K562 (cell line): ENCODE data around the gene SLC40A1. TPM values are rescaled to one million over a fixed set of nuclear protein-coding genes. Genes with fewer than 3 reads are reported as not detected.

Source experiments
- ATAC-seq: fragments of 200-7000 bp; cut with Tn5 transposase; 3 replicates; pipeline ENCODE4 v1.9.1; 2020; ENCODE audit warnings: moderate library complexity
- BruUV-seq: library from RNA; stranded (reverse); fragments of 400-500 nt; replicated peaks from 2 replicates; lab custom pipeline; 2021; lab: Mats Ljungman, UMichigan
- CTCF ChIA-PET: fragments of 300-600 bp; formaldehyde crosslinking; extraction: SDS; loops from one replicate; lab custom pipeline; 2021; ENCODE audit warnings: low intra/inter-chr PET ratio; lab: Yijun Ruan, JAX
- POLR2A ChIA-PET: fragments of 300-600, 350-650 bp; sonication (Branson Sonifier 250); formaldehyde crosslinking; extraction: SDS; loops from one replicate; lab custom pipeline; 2021; ENCODE audit warnings: antibody characterized with exemption, inconsistent platforms; lab: Yijun Ruan, JAX
- DNase-seq, 4 experiments: peaks; one replicate each; pipeline versions ENCODE4 v3.0.0 to v3.0.0-alpha.2; 2011 to 2018; ENCODE audit warnings: low spot score in 3 of 4, mixed read lengths in 3 of 4; ENCODE audit errors: extremely low read depth in 1 of 4
- FAIRE-seq: peaks from 2 replicates; lab custom pipeline; 2011; peaks lifted over from hg19 to GRCh38; lab: Jason Lieb, UNC
- H2AFZ ChIP-seq: 2 replicates; pipeline ENCODE4 v1.6.0; 2011; ENCODE audit warnings: low read depth, low read length, control low read depth, inconsistent platforms
- H3K27ac ChIP-seq: fragments of 200-600 bp; 3 replicates; pipeline ENCODE4 v1.8.0; 2011; ENCODE audit warnings: low read depth, mild to moderate bottlenecking, control low read depth, inconsistent platforms, low read length, moderate library complexity, mixed read lengths; ENCODE audit errors: extremely low read depth
- H3K27me3 ChIP-seq, 2 experiments: fragments of 300-600 bp in 1 of 2; 2 replicates in 1 of 2; 3 replicates in 1 of 2; pipeline versions ENCODE4 v1.6.0 to v1.8.0; 2011; ENCODE audit warnings: inconsistent platforms in 2 of 2, low read length in 2 of 2, mild to moderate bottlenecking in 1 of 2, mixed read lengths in 1 of 2, moderate library complexity in 1 of 2; ENCODE audit not compliant: control insufficient read depth in 2 of 2, insufficient read depth in 2 of 2
- H3K36me3 ChIP-seq: fragments of 300-600 bp; 3 replicates; pipeline ENCODE4 v1.8.0; 2011; ENCODE audit warnings: mild to moderate bottlenecking, low read length, inconsistent platforms; ENCODE audit not compliant: control insufficient read depth, insufficient read depth
- H3K4me1 ChIP-seq, 2 experiments: fragments of 200-600 bp in 1 of 2; replicated peaks in 1 of 2; 2 replicates in 1 of 2; 3 replicates in 1 of 2; pipeline versions ENCODE4 v1.5.1 to v1.8.0; 2011; ENCODE audit warnings: inconsistent platforms in 2 of 2, low read length in 2 of 2, mild to moderate bottlenecking in 1 of 2, mixed read lengths in 1 of 2, moderate library complexity in 1 of 2; ENCODE audit not compliant: control insufficient read depth in 2 of 2, insufficient read depth in 2 of 2
- H3K4me2 ChIP-seq: 2 replicates; pipeline ENCODE4 v1.6.1; 2011; ENCODE audit warnings: low read length, control low read depth, inconsistent platforms, mixed read lengths; ENCODE audit not compliant: insufficient read depth
- H3K4me3 ChIP-seq: fragments of 200-600 bp; sonication (generic), shearing (Covaris generic); 2 replicates; pipeline ENCODE4 v1.5.1; 2016; ENCODE audit warnings: control low read depth, inconsistent platforms
- H3K79me2 ChIP-seq: fragments of 200-600 bp; 3 replicates; pipeline ENCODE4 v1.8.0; 2011; ENCODE audit warnings: low read length, inconsistent platforms; ENCODE audit not compliant: control insufficient read depth, insufficient read depth
- H3K9ac ChIP-seq, 2 experiments: 2 replicates each; pipeline versions ENCODE4 v1.6.0 to v1.6.1; 2011; ENCODE audit warnings: low read depth in 2 of 2, low read length in 2 of 2, control low read depth in 1 of 2, inconsistent platforms in 1 of 2, mild to moderate bottlenecking in 1 of 2, mixed read lengths in 1 of 2; ENCODE audit not compliant: insufficient read depth in 1 of 2
- H3K9me1 ChIP-seq: one replicate; pipeline ENCODE4 v1.6.0; 2011; ENCODE audit warnings: inconsistent platforms, mild to moderate bottlenecking, low read length, moderate library complexity; ENCODE audit not compliant: control insufficient read depth, insufficient read depth
- H3K9me3 ChIP-seq: replicated peaks from 2 replicates; pipeline ENCODE4 v1.5.1; 2011; ENCODE audit warnings: low read depth, low read length, inconsistent platforms; ENCODE audit not compliant: control insufficient read depth, insufficient read depth
- H4K20me1 ChIP-seq: replicated peaks from 2 replicates; pipeline ENCODE4 v1.6.1; 2011; ENCODE audit warnings: low read length, inconsistent platforms, mixed read lengths; ENCODE audit not compliant: control insufficient read depth, insufficient read depth
- BCL6 ChIP-seq: fragments of 250-450 bp; sonication (Bioruptor Pico); IDR thresholded peaks from 2 replicates; pipeline ENCODE4 v1.4.0; 2020
- HDGF ChIP-seq: fragments of 450-650 bp; IDR thresholded peaks from 2 replicates; pipeline ENCODE4 v1.6.1; 2016
- HNRNPUL1 ChIP-seq: fragments of 200-400 bp; formaldehyde crosslinking; IDR thresholded peaks from 2 replicates; pipeline ENCODE4 v1.6.1; 2017; ENCODE audit warnings: low read length
- ILF3 ChIP-seq: fragments of 450-650 bp; IDR thresholded peaks from 2 replicates; pipeline ENCODE4 v1.6.1; 2018; ENCODE audit warnings: antibody characterized with exemption, mild to moderate bottlenecking, moderate library complexity, borderline replicate concordance
- RBBP5 ChIP-seq: fragments of 200-600 bp; sonication (generic); IDR thresholded peaks from 2 replicates; pipeline ENCODE4 v1.6.1; 2012; ENCODE audit warnings: borderline replicate concordance, mild to moderate bottlenecking, low read length, control low read depth, inconsistent platforms; ENCODE audit not compliant: insufficient read depth, poor library complexity, severe bottlenecking
- RCOR1 ChIP-seq, 2 experiments: IDR thresholded peaks; 2 replicates each; pipeline ENCODE4 v1.6.1; 2012; ENCODE audit warnings: low read depth in 2 of 2, low read length in 2 of 2, borderline replicate concordance in 1 of 2, improper control_type of control experiment in 1 of 2
- TAL1 ChIP-seq: fragments of 450-650 bp; IDR thresholded peaks from 2 replicates; pipeline ENCODE4 v1.6.1; 2016; ENCODE audit warnings: mild to moderate bottlenecking
- TEAD4 ChIP-seq, 2 experiments: sonication (generic) in 1 of 2; formaldehyde crosslinking in 1 of 2; IDR thresholded peaks; 2 replicates each; pipeline versions ENCODE4 v1.6.1 to v1.8.0; 2012 to 2022; ENCODE audit warnings: borderline replicate concordance in 1 of 2, inconsistent platforms in 1 of 2, low read length in 1 of 2, mild to moderate bottlenecking in 1 of 2, missing genetic modification reagents in 1 of 2
- ZNF324 ChIP-seq: fragments of 250-450 bp; sonication (Bioruptor Pico); IDR thresholded peaks from 2 replicates; pipeline ENCODE4 v1.4.0; 2020; ENCODE audit warnings: mild to moderate bottlenecking
- ZNF785 ChIP-seq: fragments of 250-450 bp; sonication (Bioruptor Pico); IDR thresholded peaks from 2 replicates; pipeline ENCODE4 v1.4.0; 2020; ENCODE audit warnings: mild to moderate bottlenecking
- WGBS: fragments of 100-300 bp; shearing (Covaris generic); methylation state at CpG from one replicate; pipeline ENCODE4 v1.1.6; 2016; ENCODE audit warnings: low coverage, mixed read lengths; ENCODE audit not compliant: insufficient coverage; ENCODE audit errors: missing lambda C conversion rate; 5-methylcytosine and 5-hydroxymethylcytosine counted together
- in situ Hi-C: fragments of 300-500 bp; cut with MboI; formaldehyde crosslinking; loops from 4 replicates; pipeline ENCODE4 v1.15.0; 2018; ENCODE audit warnings: inconsistent platforms, mixed read lengths
- intact Hi-C: fragments of 100-400 bp; cut with micrococcal nuclease; formaldehyde crosslinking; loops from 2 replicates; pipeline ENCODE4 v1.14.2; 2022
- polyA plus RNA-seq, 8 experiments: library from polyadenylated mRNA; depleted of rRNA in 4 of 8; stranded (reverse) in 5 of 8; unstranded in 3 of 8; fragments of >200 nt; fragmentation: Nextera tagmentation in 2 of 8; fragmentation: Illumina TruSeq in 1 of 8; extraction: Ambion mirVana in 2 of 8; extraction: Trizol in 1 of 8; gene quantifications; 2 replicates each; pipeline versions ENCODE4 v1.2.1 to v1.2.3, GENCODE V29; 2011 to 2014; ENCODE audit warnings: inconsistent platforms in 1 of 8, missing spikeins in 1 of 8
- total RNA-seq, 7 experiments: library from RNA; depleted of rRNA in 6 of 7; stranded (reverse); fragments of >200 nt in 6 of 7; fragmentation: Illumina TruSeq in 2 of 7; extraction: Trizol in 2 of 7; gene quantifications; 2 replicates each; pipeline versions ENCODE4 v1.2.1 to v1.2.3, GENCODE V29; 2011 to 2021; ENCODE audit warnings: low replicate concordance in 1 of 7
- TF ChIP-seq, protein P1 (sequence below): fragments of 250-450 bp; sonication (Bioruptor Pico); IDR thresholded peaks from 2 replicates; pipeline ENCODE4 v1.5.0; 2020; ENCODE audit warnings: mild to moderate bottlenecking
- TF ChIP-seq, protein P2 (sequence below): sonication (generic); formaldehyde crosslinking; IDR thresholded peaks from 2 replicates; pipeline ENCODE4 v1.8.1; 2023; ENCODE audit warnings: mild to moderate bottlenecking, missing genetic modification reagents, moderate library complexity
- TF ChIP-seq, protein P3 (sequence below), 2 experiments: fragments of 450-650 bp; IDR thresholded peaks; 2 replicates each; pipeline ENCODE4 v1.6.1; 2016

Gene SLC40A1
- total and polyA plus RNA-seq, 9 of the 15 experiments (the other 6 are each of a cell fraction or from before 2014, with no cell fraction given): 42.2 to 95.9 (median 54.9) TPM

DNA sequence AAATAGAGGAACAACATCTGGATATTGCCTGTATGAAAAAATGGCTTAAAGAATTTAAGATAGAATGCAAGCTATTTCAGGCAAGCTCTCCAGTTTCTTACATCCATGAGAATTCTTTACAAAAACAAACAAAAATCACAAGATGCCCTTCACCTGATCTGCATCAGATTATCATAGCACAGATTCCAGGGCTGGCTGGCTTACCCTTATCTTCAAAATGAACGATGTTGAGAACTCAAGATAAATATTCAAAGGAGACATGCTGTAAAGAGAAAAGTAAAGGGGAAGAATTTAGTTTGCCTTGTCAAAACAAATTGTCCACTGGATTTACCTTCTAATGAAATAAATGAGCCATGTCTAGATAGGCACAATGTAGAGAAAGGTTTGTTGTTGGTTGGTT, 18.7 kb upstream of the SLC40A1 start:
- Histone ChIP-seq H3K4me1 (no peaks in the 10 kb centered on the region; a peak in 2 of 5 replicates), H3K9me3 (no peaks in the 10 kb centered on the region; the same call in 1 of the 2 replicates), H3K9ac (no peak overlapping the region), H3K79me2 (no peaks in the 10 kb centered on the region), H3K4me2 (no peak overlapping the region), H3K9me1 (no peaks in the 10 kb centered on the region), H2AFZ (no peak overlapping the region), H3K27ac (no peak overlapping the region), H3K27me3 (no peaks in the 10 kb centered on the region), H3K4me3 (no peak overlapping the region), H3K36me3 (no peaks in the 10 kb centered on the region), H4K20me1 (no peaks in the 10 kb centered on the region)
- BruUV-seq: no TSS peak
- DNase-seq (no peak), FAIRE-seq (no peak), ATAC-seq (no peak)
- TF ChIP-seq RCOR1 (IDR thresholded peaks at IDR 0.05; ENCODE audit: borderline replicate concordance in 1 of 2, low read depth in 2 of 2, low read length in 2 of 2) (peak in 1 of 2 experiments; percentile 23; a peak in 1 of 4 replicates), TAL1 (no peak)
- in situ Hi-C loops (no loop called here), intact Hi-C loops (no loop called here)
- CTCF ChIA-PET: interaction anchor here (0.6 kb wide), 1 partner anchor 51 kb away, joined by 7 read pairs; no protein-coding TSS in a partner anchor
- POLR2A ChIA-PET: no interaction called here
- 0% methylated on average over 1 of the region's 1 CpG for WGBS

DNA sequence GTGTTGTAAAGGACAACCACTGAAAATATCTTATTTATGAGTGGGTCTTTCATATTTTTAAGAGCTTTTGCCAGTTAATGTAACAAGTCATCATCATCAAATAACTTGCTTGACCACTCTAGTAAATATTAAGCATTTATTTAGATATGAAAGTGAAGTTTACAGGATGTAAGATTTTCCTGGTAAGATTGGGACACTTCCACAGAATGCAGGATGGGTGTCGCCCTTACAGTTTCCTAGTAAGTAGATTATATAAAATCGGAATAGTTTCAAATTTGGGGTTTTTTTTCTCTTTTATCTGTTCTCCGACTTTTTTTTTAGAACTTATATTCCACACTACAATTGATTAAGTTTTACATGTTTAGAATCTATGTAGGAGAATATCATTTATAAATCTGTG, 14.8 kb upstream of the SLC40A1 start:
- ATAC-seq (no peak), DNase-seq (no peak), FAIRE-seq (no peak)
- ChIA-PET CTCF (no interaction called here), POLR2A (no interaction called here)
- H3K27ac ChIP-seq: no peak overlapping the region
- intact Hi-C loops: no loop called here
- H4K20me1 ChIP-seq: no peaks in the 10 kb centered on the region
- H3K4me2 ChIP-seq: no peak overlapping the region
- WGBS: 15% methylated on average over 3 of the region's 3 CpGs
- no peaks in the 10 kb centered on the region for H3K9me1 ChIP-seq
- H3K4me3 ChIP-seq: no peak overlapping the region
- no peaks in the 10 kb centered on the region for H3K27me3 ChIP-seq
- H3K79me2 ChIP-seq: no peaks in the 10 kb centered on the region
- H3K9me3 ChIP-seq: no peaks in the 10 kb centered on the region
- in situ Hi-C loops: no loop called here
- H2AFZ ChIP-seq: no peak overlapping the region
- H3K9ac ChIP-seq: no peak overlapping the region
- no TSS peak for BruUV-seq
- H3K4me1 ChIP-seq: no peaks in the 10 kb centered on the region
- H3K36me3 ChIP-seq: no peaks in the 10 kb centered on the region
- TF ChIP-seq ILF3 (no peak), RBBP5 (no peak), HDGF (no peak), ZNF324 (CRISPR knock-in tag) (no peak), TEAD4 (IDR thresholded peaks at IDR 0.05; ENCODE audit: low read length) (no peak), TEAD4 (CRISPR knock-in tag; IDR thresholded peaks at IDR 0.05; ENCODE audit: borderline replicate concordance) (no peak), ZNF785 (no peak), BCL6 (no peak), HNRNPUL1 (no peak)
- TF ChIP-seq, protein P1, sequence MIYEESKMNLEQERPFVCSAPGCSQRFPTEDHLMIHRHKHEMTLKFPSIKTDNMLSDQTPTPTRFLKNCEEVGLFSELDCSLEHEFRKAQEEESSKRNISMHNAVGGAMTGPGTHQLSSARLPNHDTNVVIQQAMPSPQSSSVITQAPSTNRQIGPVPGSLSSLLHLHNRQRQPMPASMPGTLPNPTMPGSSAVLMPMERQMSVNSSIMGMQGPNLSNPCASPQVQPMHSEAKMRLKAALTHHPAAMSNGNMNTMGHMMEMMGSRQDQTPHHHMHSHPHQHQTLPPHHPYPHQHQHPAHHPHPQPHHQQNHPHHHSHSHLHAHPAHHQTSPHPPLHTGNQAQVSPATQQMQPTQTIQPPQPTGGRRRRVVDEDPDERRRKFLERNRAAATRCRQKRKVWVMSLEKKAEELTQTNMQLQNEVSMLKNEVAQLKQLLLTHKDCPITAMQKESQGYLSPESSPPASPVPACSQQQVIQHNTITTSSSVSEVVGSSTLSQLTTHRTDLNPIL (CRISPR knock-in tag): no peak
- TF ChIP-seq, protein P2, sequence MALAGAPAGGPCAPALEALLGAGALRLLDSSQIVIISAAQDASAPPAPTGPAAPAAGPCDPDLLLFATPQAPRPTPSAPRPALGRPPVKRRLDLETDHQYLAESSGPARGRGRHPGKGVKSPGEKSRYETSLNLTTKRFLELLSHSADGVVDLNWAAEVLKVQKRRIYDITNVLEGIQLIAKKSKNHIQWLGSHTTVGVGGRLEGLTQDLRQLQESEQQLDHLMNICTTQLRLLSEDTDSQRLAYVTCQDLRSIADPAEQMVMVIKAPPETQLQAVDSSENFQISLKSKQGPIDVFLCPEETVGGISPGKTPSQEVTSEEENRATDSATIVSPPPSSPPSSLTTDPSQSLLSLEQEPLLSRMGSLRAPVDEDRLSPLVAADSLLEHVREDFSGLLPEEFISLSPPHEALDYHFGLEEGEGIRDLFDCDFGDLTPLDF (CRISPR knock-in tag): no peak
- TF ChIP-seq, protein P3, sequence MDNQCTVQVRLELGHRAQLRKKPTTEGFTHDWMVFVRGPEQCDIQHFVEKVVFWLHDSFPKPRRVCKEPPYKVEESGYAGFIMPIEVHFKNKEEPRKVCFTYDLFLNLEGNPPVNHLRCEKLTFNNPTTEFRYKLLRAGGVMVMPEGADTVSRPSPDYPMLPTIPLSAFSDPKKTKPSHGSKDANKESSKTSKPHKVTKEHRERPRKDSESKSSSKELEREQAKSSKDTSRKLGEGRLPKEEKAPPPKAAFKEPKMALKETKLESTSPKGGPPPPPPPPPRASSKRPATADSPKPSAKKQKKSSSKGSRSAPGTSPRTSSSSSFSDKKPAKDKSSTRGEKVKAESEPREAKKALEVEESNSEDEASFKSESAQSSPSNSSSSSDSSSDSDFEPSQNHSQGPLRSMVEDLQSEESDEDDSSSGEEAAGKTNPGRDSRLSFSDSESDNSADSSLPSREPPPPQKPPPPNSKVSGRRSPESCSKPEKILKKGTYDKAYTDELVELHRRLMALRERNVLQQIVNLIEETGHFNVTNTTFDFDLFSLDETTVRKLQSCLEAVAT (IDR thresholded peaks at IDR 0.05): no peak
